GM08714 (cell line): Measurements from ENCODE around the gene MOGAT1.

Experiments
- H3K4me3 ChIP-seq: fragments of 200-500 bp; sonication (Bioruptor generic); 2 replicates; pipeline ENCODE4 v1.5.1; 2014; ENCODE audit warnings: mild to moderate bottlenecking, low read length, inconsistent platforms
- ZNF274 ChIP-seq: IDR thresholded peaks from 2 replicates; pipeline ENCODE4 v1.6.1; 2012; ENCODE audit warnings: mild to moderate bottlenecking, low read depth, low read length

Gene MOGAT1

GRCh38 chr2:222733846-222734702 lies 62.6 kb downstream of the MOGAT1 start:
- no peak for TF ChIP-seq ZNF274
- peak overlapping the region; percentile 11; the same call in 1 of the 2 replicates for H3K4me3 ChIP-seq

- H3K4me3 ChIP-seq: peak overlapping the region; percentile 24; the same call in 1 of the 2 replicates
- no peak for TF ChIP-seq ZNF274
Observed at GRCh38 chr2:222734703-222735014, 63.2 kb downstream of the MOGAT1 start.

DNA sequence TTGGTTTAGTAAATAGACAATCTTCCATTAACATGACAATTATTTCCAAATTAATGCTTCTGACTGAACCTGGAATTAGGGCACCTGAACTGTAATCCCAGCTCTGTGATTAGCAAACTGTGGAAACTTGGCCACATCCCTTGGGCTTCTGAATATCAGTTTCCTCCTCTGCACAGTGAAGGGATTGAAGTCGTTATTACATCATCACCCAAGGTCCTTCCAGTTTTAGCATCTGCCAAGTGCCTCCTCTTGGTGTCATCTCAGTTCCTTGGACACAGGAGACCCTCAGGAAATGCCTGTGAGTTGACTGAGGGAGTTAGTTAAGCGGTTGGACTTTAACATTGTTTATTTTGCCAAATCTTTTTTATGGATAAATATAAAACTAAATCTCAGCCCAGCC lies 64.8 kb downstream of the MOGAT1 start:
- H3K4me3 ChIP-seq: no peak overlapping the region
- no peak for TF ChIP-seq ZNF274

DNA sequence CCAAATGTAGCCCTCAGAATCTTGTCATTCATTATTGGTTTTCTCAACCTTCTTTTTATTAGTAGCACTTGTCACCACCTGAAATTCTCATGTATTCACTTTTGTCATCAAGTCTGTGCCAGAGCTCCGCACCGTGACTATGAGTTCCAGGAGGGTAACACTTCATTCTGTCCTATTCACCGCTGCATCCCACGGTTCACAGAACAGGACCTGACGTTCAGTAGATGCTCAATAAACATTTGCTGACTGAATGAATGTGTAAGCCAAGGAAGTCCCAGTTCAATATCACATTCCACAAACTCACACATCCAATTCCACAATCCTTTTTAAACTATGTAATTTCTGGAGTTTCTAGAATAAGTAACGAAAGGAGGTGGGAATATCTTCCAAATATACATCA lies 65.5 kb downstream of the MOGAT1 start:
- H3K4me3 ChIP-seq: no peak overlapping the region
- TF ChIP-seq ZNF274: no peak

DNA sequence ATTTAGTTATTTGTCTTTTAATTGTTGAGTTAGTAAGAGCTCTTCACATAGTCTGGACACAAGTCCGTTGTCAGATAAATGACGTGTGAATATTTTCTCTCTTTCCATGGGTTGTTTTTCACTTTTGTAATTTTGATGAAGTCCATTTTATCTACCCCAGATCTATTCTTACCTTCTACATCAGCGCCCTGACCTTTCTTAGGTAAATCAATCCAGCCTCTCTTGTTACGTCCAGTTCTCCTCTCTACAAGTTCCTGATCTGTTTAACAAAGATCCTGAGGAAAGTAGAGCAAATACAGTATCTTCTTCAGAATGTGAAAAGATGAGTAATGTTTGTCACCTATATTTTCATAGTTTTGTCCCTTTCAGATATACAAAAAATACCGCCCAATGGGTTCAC lies 66.9 kb downstream of the MOGAT1 start:
- no peak overlapping the region for H3K4me3 ChIP-seq
- no peak for TF ChIP-seq ZNF274

- TF ChIP-seq ZNF274: no peak
- no peak overlapping the region for H3K4me3 ChIP-seq
Observed at GRCh38 chr2:222738809-222739208, 67.4 kb downstream of the MOGAT1 start.

DNA sequence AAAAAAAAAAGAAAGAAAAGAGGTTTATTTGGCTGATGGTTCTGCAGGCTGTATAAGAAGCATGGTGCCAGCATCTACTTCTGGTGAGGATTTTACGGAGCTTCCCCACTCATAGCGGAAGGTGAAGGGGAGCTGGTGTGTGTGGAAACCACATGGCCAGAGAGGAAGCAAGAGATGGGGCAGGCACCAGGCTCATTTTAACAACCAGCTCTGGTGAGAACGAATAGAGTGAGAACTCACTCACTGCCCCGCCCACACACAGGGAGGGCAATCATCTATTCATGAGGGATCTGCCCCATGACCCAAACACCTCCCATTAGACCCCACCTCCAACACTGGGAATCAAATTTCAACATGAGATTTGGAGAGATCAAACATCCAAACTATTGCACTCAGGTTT lies 68.5 kb downstream of the MOGAT1 start:
- no peak overlapping the region for H3K4me3 ChIP-seq
- TF ChIP-seq ZNF274: no peak

GRCh38 chr2:222743251-222743812 lies 71.9 kb downstream of the MOGAT1 start:
- no peak overlapping the region for H3K4me3 ChIP-seq
- no peak for TF ChIP-seq ZNF274

- no peak overlapping the region for H3K4me3 ChIP-seq
- TF ChIP-seq ZNF274: no peak
Observed at GRCh38 chr2:222745836-222746559, 74.5 kb downstream of the MOGAT1 start.

GRCh38 chr2:222747526-222748160 lies 76.2 kb downstream of the MOGAT1 start:
- H3K4me3 ChIP-seq: no peak overlapping the region
- no peak for TF ChIP-seq ZNF274

DNA sequence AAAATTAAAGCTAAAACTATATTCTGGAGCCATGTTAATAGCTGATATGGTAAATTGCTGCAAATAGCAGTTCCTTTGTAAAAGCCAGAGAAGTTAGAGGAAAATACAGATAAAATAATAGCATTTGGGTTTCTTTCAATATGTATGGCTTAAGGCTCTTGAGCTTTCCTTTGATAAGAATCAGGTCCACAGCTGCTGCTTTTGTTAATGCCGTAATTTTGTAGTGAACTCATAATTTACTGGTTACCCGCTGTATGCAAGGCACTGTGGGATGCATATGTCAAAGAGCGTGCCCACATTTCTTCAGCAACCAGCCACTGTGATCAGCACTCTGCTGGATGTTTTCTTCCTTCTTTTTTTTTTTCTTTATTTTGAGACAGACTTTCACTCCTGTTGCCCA lies 79.1 kb downstream of the MOGAT1 start:
- TF ChIP-seq ZNF274: no peak
- no peak overlapping the region for H3K4me3 ChIP-seq

- H3K4me3 ChIP-seq: no peak overlapping the region
- no peak for TF ChIP-seq ZNF274
Observed at GRCh38 chr2:222751238-222751637, 79.8 kb downstream of the MOGAT1 start.

- no peak for TF ChIP-seq ZNF274
- H3K4me3 ChIP-seq: no peak overlapping the region
Observed at GRCh38 chr2:222751821-222752719, 80.6 kb downstream of the MOGAT1 start.
